Loucy (cell line): ENCODE measurements around the gene DDX10.
A peak's percentile ranks its signal among the peaks of the same experiment; 100 is the strongest.

Experiments used
- H2AFZ ChIP-seq: fragments of 200-600 bp; sonication (generic); 2 replicates; pipeline ENCODE4 v1.6.0; 2016; ENCODE audit warnings: antibody characterized with exemption, mild to moderate bottlenecking, low read length, moderate library complexity
- H3F3A ChIP-seq: fragments of 200-600 bp; 2 replicates; pipeline ENCODE4 v1.6.0; 2016; ENCODE audit warnings: antibody characterized with exemption, low read depth, mild to moderate bottlenecking
- H3K27me3 ChIP-seq: fragments of 200-600 bp; sonication (generic); 2 replicates; pipeline ENCODE4 v1.6.1; 2014; ENCODE audit warnings: low read length, mild to moderate bottlenecking; ENCODE audit not compliant: insufficient read depth, poor library complexity, severe bottlenecking
- H3K36me3 ChIP-seq: fragments of 200-600 bp; sonication (generic); 2 replicates; pipeline ENCODE4 v1.6.1; 2016; ENCODE audit warnings: low read length; ENCODE audit not compliant: insufficient read depth
- H3K4me1 ChIP-seq: fragments of 200-600 bp; sonication (generic); 2 replicates; pipeline ENCODE4 v1.5.1; 2014; ENCODE audit warnings: low read length, mild to moderate bottlenecking; ENCODE audit not compliant: insufficient read depth, poor library complexity, severe bottlenecking
- H3K4me2 ChIP-seq: fragments of 200-600 bp; sonication (generic); 2 replicates; pipeline ENCODE4 v1.6.0; 2014; ENCODE audit warnings: antibody characterized with exemption, low read length, low read depth, mild to moderate bottlenecking; ENCODE audit not compliant: poor library complexity, severe bottlenecking
- H3K4me3 ChIP-seq: fragments of 200-600 bp; sonication (generic); 2 replicates; pipeline ENCODE4 v1.5.1; 2014; ENCODE audit warnings: low read length, mild to moderate bottlenecking, mixed read lengths; ENCODE audit not compliant: poor library complexity, severe bottlenecking
- H3K79me2 ChIP-seq: fragments of 200-600 bp; sonication (generic); 2 replicates; pipeline ENCODE4 v1.6.1; 2014; ENCODE audit warnings: low read length; ENCODE audit not compliant: insufficient read depth
- H3K9ac ChIP-seq: fragments of 200-600 bp; sonication (generic); 2 replicates; pipeline ENCODE4 v1.6.0; 2014; ENCODE audit warnings: mild to moderate bottlenecking, low read depth, low read length, moderate library complexity; ENCODE audit not compliant: poor library complexity, severe bottlenecking
- H3K9me2 ChIP-seq: fragments of 200-600 bp; sonication (generic); replicated peaks from 2 replicates; pipeline ENCODE4 v1.6.1; 2016; ENCODE audit warnings: low read depth, low read length, mixed read lengths
- H3K9me3 ChIP-seq: fragments of 200-600 bp; sonication (generic); 2 replicates; pipeline ENCODE4 v1.6.1; 2014; ENCODE audit warnings: mild to moderate bottlenecking, antibody characterized with exemption, low read length, low read depth; ENCODE audit not compliant: insufficient read depth
- H4K20me1 ChIP-seq: fragments of 200-600 bp; sonication (generic); 2 replicates; pipeline ENCODE4 v1.6.0; 2014; ENCODE audit warnings: antibody characterized with exemption, low read length, mild to moderate bottlenecking; ENCODE audit not compliant: insufficient read depth, poor library complexity, severe bottlenecking
- CTCF ChIP-seq: fragments of 200-600 bp; sonication (generic); conservative IDR thresholded peaks from 2 replicates; pipeline ENCODE4 v1.5.1; 2014; ENCODE audit warnings: mild to moderate bottlenecking, antibody characterized with exemption, low read length
- EZH2phosphoT487 ChIP-seq: fragments of 200-600 bp; IDR thresholded peaks from 2 replicates; pipeline ENCODE4 v1.6.1; 2018; ENCODE audit warnings: antibody characterized with exemption, mild to moderate bottlenecking, moderate library complexity, borderline replicate concordance

The DDX10 gene

GRCh38 chr11:108693852-108694251, 29.0 kb downstream of the DDX10 start:
- Histone ChIP-seq H3K4me2 (no peak overlapping the region), H3K9me2 (no peaks in the 10 kb centered on the region), H3K4me3 (no peak overlapping the region), H3K27me3 (no peaks in the 10 kb centered on the region), H3K4me1 (no peaks in the 10 kb centered on the region), H3K9ac (no peak overlapping the region), H3K79me2 (no peaks in the 10 kb centered on the region), H2AFZ (no peak overlapping the region), H3K36me3 (peaks cover 67% of the 10 kb centered on the region; the same call in 1 of the 2 replicates), H3F3A (no peaks in the 10 kb centered on the region), H4K20me1 (no peaks in the 10 kb centered on the region), H3K9me3 (no peaks in the 10 kb centered on the region)
- TF ChIP-seq EZH2phosphoT487 (no peak), CTCF (no peak)

- no peak for TF ChIP-seq EZH2phosphoT487
- no peak for TF ChIP-seq CTCF
- H4K20me1 ChIP-seq, result no peaks in the 10 kb centered on the region
- H3K4me3 ChIP-seq, result no peak overlapping the region
- no peaks in the 10 kb centered on the region for H3K4me1 ChIP-seq
- H2AFZ ChIP-seq, result no peak overlapping the region
- no peaks in the 10 kb centered on the region for H3K27me3 ChIP-seq
- no peaks in the 10 kb centered on the region for H3F3A ChIP-seq
- H3K9ac ChIP-seq, result no peak overlapping the region
- no peaks in the 10 kb centered on the region for H3K9me3 ChIP-seq
- H3K4me2 ChIP-seq, result no peak overlapping the region
- H3K79me2 ChIP-seq, result no peaks in the 10 kb centered on the region
- peaks cover 67% of the 10 kb centered on the region; the same call in 1 of the 2 replicates for H3K36me3 ChIP-seq
- no peaks in the 10 kb centered on the region for H3K9me2 ChIP-seq
These were observed 30.0 kb downstream of the DDX10 start for GRCh38 chr11:108694846-108695245.

- H3K79me2 ChIP-seq, result no peaks in the 10 kb centered on the region
- no peak for TF ChIP-seq EZH2phosphoT487
- TF ChIP-seq CTCF, result peak; percentile 92
- H3K9me2 ChIP-seq, result no peaks in the 10 kb centered on the region
- no peak overlapping the region for H3K4me3 ChIP-seq
- H4K20me1 ChIP-seq, result no peaks in the 10 kb centered on the region
- no peaks in the 10 kb centered on the region for H3K4me1 ChIP-seq
- peaks cover 56% of the 10 kb centered on the region; the same call in 1 of the 2 replicates for H3K36me3 ChIP-seq
- no peaks in the 10 kb centered on the region for H3F3A ChIP-seq
- no peak overlapping the region for H2AFZ ChIP-seq
- no peak overlapping the region for H3K4me2 ChIP-seq
- no peaks in the 10 kb centered on the region for H3K9me3 ChIP-seq
- H3K9ac ChIP-seq, result no peak overlapping the region
- H3K27me3 ChIP-seq, result no peaks in the 10 kb centered on the region
These were observed 33.1 kb downstream of the DDX10 start for GRCh38 chr11:108697872-108698473.
